GM21367 (cell line): ENCODE measurements around the gene OR11H6.
"Not testable (repeated sequence)": the region's sequence is repeated elsewhere in the genome, so short reads cannot be mapped to it uniquely, and the experiment has no call there.

ENCODE experiments used
- ATAC-seq: cut with Tn5 transposase; IDR thresholded peaks from one replicate; pipeline ENCODE4 v1.9.1; 2021; ENCODE audit not compliant: unreplicated experiment

Gene OR11H6

GRCh38 chr14:20223410-20223809, at the start of gene OR11H6:
TSS of gene OR11H6 (plus strand) at chr14:20223710. CDS start at chr14:20223710, 0 bp downstream.
- no peak for ATAC-seq

GRCh38 chr14:20174205-20174604, 49.3 kb upstream of the OR11H6 start:
- not testable (repeated sequence) for ATAC-seq

GRCh38 chr14:20176330-20176729, 47.2 kb upstream of the OR11H6 start:
- no peak for ATAC-seq

- no peak for ATAC-seq
Observed at GRCh38 chr14:20177433-20177974, 46.0 kb upstream of the OR11H6 start.

GRCh38 chr14:20179218-20179617, 44.3 kb upstream of the OR11H6 start:
- no peak for ATAC-seq

GRCh38 chr14:20179880-20180279, 43.6 kb upstream of the OR11H6 start:
- ATAC-seq: no peak

- no peak for ATAC-seq
Observed at GRCh38 chr14:20180486-20180885, 43.0 kb upstream of the OR11H6 start.

GRCh38 chr14:20184181-20184580, 39.3 kb upstream of the OR11H6 start:
- ATAC-seq: no peak

- ATAC-seq: no peak
Observed at GRCh38 chr14:20190596-20190995, 32.9 kb upstream of the OR11H6 start, which contains the start of gene OR11G2. TSS of gene OR11G2 (plus strand) at chr14:20190896. CDS start at chr14:20197438, 6,542 bp downstream.

GRCh38 chr14:20191396-20191795, 32.1 kb upstream of the OR11H6 start:
- ATAC-seq: no peak

GRCh38 chr14:20194101-20194500, 29.4 kb upstream of the OR11H6 start:
- ATAC-seq: no peak

GRCh38 chr14:20195170-20195569, 28.3 kb upstream of the OR11H6 start:
- ATAC-seq: not testable (repeated sequence)

- no peak for ATAC-seq
Observed at GRCh38 chr14:20195911-20196310, 27.6 kb upstream of the OR11H6 start.

- no peak for ATAC-seq
Observed at GRCh38 chr14:20197459-20197858, 26.1 kb upstream of the OR11H6 start.

- no peak for ATAC-seq
Observed at GRCh38 chr14:20198991-20199390, 24.5 kb upstream of the OR11H6 start.

- ATAC-seq: no peak
Observed at GRCh38 chr14:20204721-20205120, 18.8 kb upstream of the OR11H6 start.

GRCh38 chr14:20209595-20209994, 13.9 kb upstream of the OR11H6 start:
- ATAC-seq: no peak

- not testable (repeated sequence) for ATAC-seq
Observed at GRCh38 chr14:20212406-20212805, 11.1 kb upstream of the OR11H6 start.

- no peak for ATAC-seq
Observed at GRCh38 chr14:20215196-20215595, 8.3 kb upstream of the OR11H6 start.

GRCh38 chr14:20219033-20219432, 4.5 kb upstream of the OR11H6 start:
- ATAC-seq: no peak

GRCh38 chr14:20228681-20229080, 5.2 kb downstream of the OR11H6 start, which contains the start of gene OR11H7:
TSS of gene OR11H7 (plus strand) at chr14:20228981.
- ATAC-seq: no peak

- ATAC-seq: not testable (repeated sequence)
Observed at GRCh38 chr14:20235415-20235814, 11.9 kb downstream of the OR11H6 start.

GRCh38 chr14:20247646-20248246, 24.2 kb downstream of the OR11H6 start:
- no peak for ATAC-seq
